Tibial artery (tissue), 4 donors: Measurements from ENCODE around the gene WDR11.

Experiments
- DNase-seq, 2 donors: peaks; one replicate each; pipeline ENCODE4 v3.0.0-alpha.2; 2019
- H3K27ac ChIP-seq, 2 donors: fragments of 200-600 bp; sonication (generic) in 1 of 2; 1 replicate in 1 of 2; 2 replicates in 1 of 2; pipeline ENCODE4 v1.5.1; 2018 to 2019; ENCODE audit warnings: mild to moderate bottlenecking in 1 of 2
- H3K27me3 ChIP-seq, 2 donors: fragments of 200-600 bp; sonication (generic) in 1 of 2; one replicate each; pipeline versions ENCODE4 v1.5.1 to v1.6.0; 2016 to 2019
- H3K36me3 ChIP-seq, 3 donors: fragments of 200-600 bp; sonication (generic) in 2 of 3; one replicate each; pipeline ENCODE4 v1.5.1; 2016 to 2019; ENCODE audit warnings: mild to moderate bottlenecking in 2 of 3
- H3K4me1 ChIP-seq, 4 donors: fragments of 200-600 bp; sonication (generic) in 2 of 4; 1 replicate in 3 of 4; 2 replicates in 1 of 4; pipeline ENCODE4 v1.5.1; 2016 to 2019
- H3K4me3 ChIP-seq, 2 donors: fragments of 200-600 bp; sonication (generic) in 1 of 2; 1 replicate in 1 of 2; 2 replicates in 1 of 2; pipeline ENCODE4 v1.5.1; 2018 to 2019; ENCODE audit warnings: mild to moderate bottlenecking in 2 of 2
- H3K9me3 ChIP-seq, 3 donors: fragments of 200-600 bp; sonication (generic) in 1 of 3; one replicate each; pipeline ENCODE4 v1.5.1; 2016 to 2019
- intact Hi-C: fragments of 100-400 bp; cut with DNase I; formaldehyde crosslinking; loops from one replicate; pipeline ENCODE4 v1.15.0; 2023; ENCODE audit warnings: low total_unique reads
- TF ChIP-seq, protein P1 (sequence below), 2 experiments: fragments of 200-600 bp in 1 of 2; fragments of 450-650 bp in 1 of 2; IDR thresholded peaks; one replicate each; pipeline ENCODE4 v1.5.1; 2017 to 2019; ENCODE audit warnings: antibody characterized with exemption in 2 of 2, mild to moderate bottlenecking in 1 of 2, moderate library complexity in 1 of 2

The WDR11 gene

DNA sequence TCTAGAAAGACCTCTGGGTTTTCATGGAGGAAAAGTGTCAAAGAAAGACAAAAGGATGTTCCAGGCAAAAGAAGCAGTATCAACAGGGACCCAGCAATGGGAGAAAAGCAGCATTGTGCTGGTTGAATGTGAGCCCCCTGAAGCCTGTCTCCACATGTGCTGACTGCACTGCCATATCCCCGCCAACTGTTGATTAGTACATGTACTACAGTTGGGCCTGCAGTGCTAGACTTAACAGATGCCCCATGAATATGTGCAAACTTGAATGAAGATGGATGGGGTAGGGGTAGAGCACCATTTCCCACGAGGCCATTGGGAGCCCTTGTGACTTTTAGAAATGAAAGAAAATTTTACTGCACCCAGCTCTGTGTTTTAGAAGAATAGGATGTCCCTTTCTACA is 15.6 kb upstream of the WDR11 start:
- intact Hi-C loops, result no loop called here
- H3K4me3 ChIP-seq, result no peak overlapping the region
- no peak for DNase-seq
- H3K36me3 ChIP-seq, result no peaks in the 10 kb centered on the region
- H3K27me3 ChIP-seq, result no peaks in the 10 kb centered on the region
- H3K4me1 ChIP-seq, result no peaks in the 10 kb centered on the region
- TF ChIP-seq, protein P1, sequence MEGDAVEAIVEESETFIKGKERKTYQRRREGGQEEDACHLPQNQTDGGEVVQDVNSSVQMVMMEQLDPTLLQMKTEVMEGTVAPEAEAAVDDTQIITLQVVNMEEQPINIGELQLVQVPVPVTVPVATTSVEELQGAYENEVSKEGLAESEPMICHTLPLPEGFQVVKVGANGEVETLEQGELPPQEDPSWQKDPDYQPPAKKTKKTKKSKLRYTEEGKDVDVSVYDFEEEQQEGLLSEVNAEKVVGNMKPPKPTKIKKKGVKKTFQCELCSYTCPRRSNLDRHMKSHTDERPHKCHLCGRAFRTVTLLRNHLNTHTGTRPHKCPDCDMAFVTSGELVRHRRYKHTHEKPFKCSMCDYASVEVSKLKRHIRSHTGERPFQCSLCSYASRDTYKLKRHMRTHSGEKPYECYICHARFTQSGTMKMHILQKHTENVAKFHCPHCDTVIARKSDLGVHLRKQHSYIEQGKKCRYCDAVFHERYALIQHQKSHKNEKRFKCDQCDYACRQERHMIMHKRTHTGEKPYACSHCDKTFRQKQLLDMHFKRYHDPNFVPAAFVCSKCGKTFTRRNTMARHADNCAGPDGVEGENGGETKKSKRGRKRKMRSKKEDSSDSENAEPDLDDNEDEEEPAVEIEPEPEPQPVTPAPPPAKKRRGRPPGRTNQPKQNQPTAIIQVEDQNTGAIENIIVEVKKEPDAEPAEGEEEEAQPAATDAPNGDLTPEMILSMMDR (IDR thresholded peaks at IDR 0.05), result no peak
- H3K9me3 ChIP-seq, result no peaks in the 10 kb centered on the region
- H3K27ac ChIP-seq, result no peak overlapping the region

DNA sequence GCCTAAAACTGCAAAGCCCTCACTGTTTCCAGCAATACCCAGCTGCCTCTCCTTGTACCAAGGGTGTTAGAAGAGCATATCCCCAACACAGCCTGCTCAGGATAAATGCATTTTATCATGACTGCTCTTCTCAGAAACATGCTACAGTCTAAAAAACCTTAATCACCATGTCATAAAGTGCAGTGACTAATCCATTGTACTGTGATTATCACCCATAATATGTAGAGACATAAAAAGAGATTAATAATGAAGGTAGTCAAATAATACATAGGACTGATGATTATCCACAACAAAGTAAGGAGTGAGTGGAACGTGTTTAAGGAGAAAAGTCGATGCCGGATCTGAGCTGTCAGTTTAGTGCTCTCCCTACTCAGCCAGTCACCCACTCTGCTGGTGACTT is 12.2 kb upstream of the WDR11 start:
- intact Hi-C loops, result no loop called here
- TF ChIP-seq, protein P1 (IDR thresholded peaks at IDR 0.05), result no peak
- no peak for DNase-seq

DNA sequence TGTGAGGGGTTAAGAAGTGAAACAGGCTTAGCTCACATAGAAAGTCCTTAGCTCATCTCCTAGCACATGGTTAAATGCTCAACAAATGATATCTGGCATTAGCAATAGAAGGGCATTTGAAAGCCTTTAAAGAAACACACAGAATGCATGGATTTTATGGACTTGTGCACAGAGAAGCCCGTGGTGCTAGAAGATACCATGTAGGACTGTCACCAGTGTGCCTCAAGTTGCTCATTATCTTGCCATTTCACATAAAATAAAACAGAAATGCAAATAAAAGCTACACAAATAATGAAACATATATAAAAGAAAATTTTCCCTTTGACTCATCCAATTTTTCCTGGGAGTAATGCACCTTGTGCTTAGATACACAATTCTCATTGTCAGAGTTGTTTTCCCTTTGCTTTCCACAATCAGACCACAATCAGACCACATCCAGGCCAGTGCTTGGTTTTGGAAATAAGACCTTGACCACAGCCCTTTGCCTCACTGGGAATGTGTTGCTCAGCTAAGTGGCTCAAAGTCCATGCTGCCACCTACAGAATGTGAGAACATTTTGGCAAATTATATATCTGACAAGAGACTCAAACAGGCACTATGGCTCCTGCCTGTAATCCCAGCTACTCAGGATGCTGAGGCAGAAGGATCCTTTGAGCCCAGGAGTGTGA is 9.5 kb upstream of the WDR11 start:
- TF ChIP-seq, protein P1 (IDR thresholded peaks at IDR 0.05), result no peak
- Histone ChIP-seq H3K27me3 (no peaks in the 10 kb centered on the region), H3K4me3 (no peak overlapping the region), H3K4me1 (no peaks in the 10 kb centered on the region), H3K27ac (no peak overlapping the region), H3K36me3 (no peaks in the 10 kb centered on the region), H3K9me3 (no peaks in the 10 kb centered on the region)
- intact Hi-C loops, result no loop called here
- no peak for DNase-seq

More for the DNA sequence above, 12.2 kb upstream of the WDR11 start:
- H3K27ac ChIP-seq, result no peak overlapping the region
- H3K4me1 ChIP-seq, result no peaks in the 10 kb centered on the region
- H3K27me3 ChIP-seq, result no peaks in the 10 kb centered on the region
- no peak overlapping the region for H3K4me3 ChIP-seq
- no peaks in the 10 kb centered on the region for H3K9me3 ChIP-seq
- no peaks in the 10 kb centered on the region for H3K36me3 ChIP-seq

DNA sequence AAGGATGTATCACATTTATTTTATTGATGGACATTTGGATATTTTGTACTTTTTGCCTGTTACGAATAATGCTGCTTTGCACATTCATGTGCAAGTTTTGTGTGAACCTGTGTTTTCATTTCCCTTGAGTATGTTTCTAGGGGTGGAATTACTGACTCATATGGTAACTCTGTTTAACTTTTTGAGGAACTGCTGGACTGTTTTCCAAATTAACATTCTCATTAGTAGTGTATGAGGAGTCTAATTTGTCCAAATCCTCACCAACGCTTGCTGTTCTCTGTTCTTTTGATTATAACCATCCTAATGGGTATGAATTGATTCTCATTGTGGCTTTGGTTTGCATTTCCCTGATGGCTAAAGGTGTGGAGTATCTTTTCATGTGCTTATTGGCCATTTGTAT is 3.2 kb downstream of the WDR11 start:
- Histone ChIP-seq H3K9me3 (no peaks in the 10 kb centered on the region), H3K36me3 (peaks cover 0 to 29% (median 18%) of the 10 kb centered on the region in 3 donors), H3K27me3 (no peaks in the 10 kb centered on the region), H3K27ac (no peak overlapping the region), H3K4me1 (peaks cover 0 to 26% (median 9%) of the 10 kb centered on the region in 4 donors), H3K4me3 (no peak overlapping the region)
- TF ChIP-seq, protein P1 (IDR thresholded peaks at IDR 0.05), result no peak
- intact Hi-C loops, result no loop called here
- DNase-seq, result no peak

DNA sequence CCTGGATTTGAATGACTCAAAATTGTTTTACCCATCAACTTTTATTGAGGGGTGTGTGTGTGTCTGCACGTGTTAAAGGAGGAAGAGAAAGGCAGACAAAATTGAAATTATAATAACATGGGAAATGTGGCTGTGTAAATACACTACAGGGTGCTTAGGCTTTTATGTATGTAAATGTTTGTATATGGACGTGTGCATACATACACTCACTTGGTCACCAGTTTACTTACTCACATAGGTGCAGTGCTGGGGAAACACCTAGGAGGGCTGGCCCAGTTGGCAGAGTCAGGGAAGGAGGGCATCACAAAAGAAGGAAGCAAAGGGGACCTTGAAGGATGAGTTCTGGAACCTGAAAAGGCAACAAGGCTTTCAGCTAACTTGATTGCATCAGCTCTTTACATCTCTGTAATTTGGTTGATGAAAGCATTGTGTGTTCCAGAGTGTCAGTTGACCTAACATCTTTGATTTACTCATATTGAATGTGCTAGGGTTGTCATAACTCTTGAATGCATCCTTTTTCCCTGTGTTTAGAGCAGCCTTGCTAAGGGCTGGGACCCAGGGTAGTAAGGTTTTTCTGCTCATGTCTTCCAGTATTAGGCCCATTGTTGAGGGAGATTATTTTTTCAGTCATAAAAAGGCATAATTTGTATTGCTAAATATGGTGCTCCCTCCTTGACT is 10.2 kb downstream of the WDR11 start:
- Histone ChIP-seq H3K9me3 (no peaks in the 10 kb centered on the region), H3K27me3 (no peaks in the 10 kb centered on the region), H3K27ac (no peak overlapping the region), H3K4me1 (no peaks in the 10 kb centered on the region), H3K36me3 (peaks cover 27 to 56% (median 33%) of the 10 kb centered on the region in 3 donors), H3K4me3 (no peak overlapping the region)
- DNase-seq, result no peak
- intact Hi-C loops, result no loop called here
- TF ChIP-seq, protein P1 (IDR thresholded peaks at IDR 0.05), result no peak
